Inflammatory macrophage (primary cell): Measurements from ENCODE around the gene USF2.

Source experiments
- DNase-seq, 2 donors: peaks; one replicate each; pipeline ENCODE4 v3.0.0-alpha.2; 2020 to 2022

Gene USF2

DNA sequence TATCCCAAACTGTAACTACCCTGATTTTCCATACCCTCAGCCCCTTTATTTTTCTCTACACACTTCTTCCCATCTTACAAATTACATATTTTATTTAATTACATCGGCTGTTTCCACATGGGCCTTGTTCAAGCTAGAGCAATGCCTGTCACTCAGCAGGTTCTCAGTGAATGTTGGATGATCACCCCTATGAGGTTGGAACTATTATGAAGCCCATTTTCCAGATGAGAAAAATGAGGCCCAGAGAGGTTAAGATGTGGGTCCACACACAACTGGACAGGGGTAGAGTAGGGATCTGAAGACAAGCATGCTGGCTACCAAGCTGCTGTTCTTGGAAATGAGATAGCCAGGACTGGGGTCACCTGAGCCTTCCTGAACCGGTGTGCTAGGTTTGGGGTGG lies 33.2 kb downstream of the USF2 start:
- no peak for DNase-seq

DNA sequence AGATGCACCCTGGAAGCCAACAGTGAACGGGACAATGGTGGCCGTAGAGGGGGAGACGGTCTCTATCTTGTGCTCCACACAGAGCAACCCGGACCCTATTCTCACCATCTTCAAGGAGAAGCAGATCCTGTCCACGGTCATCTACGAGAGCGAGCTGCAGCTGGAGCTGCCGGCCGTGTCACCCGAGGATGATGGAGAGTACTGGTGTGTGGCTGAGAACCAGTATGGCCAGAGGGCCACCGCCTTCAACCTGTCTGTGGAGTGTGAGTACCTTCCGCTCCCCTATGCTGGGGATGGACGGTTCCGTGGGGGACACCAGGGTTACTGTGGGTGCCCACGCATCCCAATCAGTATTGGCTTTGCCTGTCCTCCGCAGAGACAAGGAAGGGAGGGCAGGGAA lies 33.7 kb downstream of the USF2 start:
- no peak for DNase-seq

DNA sequence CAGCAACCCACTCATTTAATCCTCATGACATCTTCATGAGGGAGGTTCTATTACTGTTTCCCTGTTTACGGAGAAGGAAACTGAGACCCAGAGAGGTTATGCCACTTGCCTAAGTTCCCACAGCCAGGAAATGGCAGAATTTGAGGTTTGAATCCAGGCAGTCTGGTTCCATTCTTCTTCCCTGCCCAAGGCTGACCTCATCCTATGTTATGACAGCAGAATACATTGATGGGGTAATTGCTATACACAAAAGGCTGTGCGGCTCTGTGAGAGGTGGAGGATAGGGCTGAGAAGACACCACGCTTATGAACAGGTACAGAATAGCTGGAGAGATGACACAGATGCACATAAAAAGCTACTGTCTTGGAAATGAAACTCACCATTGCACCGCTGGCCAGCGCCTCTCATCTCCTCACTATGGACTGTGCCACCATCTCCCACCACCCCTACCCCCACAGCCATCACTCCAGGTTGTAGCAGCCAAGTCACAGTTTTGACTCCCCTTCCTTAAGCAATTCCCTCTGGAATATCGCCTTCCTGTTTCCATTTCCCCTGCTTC lies 34.7 kb downstream of the USF2 start:
- peak; percentile 34 to 56 for DNase-seq

DNA sequence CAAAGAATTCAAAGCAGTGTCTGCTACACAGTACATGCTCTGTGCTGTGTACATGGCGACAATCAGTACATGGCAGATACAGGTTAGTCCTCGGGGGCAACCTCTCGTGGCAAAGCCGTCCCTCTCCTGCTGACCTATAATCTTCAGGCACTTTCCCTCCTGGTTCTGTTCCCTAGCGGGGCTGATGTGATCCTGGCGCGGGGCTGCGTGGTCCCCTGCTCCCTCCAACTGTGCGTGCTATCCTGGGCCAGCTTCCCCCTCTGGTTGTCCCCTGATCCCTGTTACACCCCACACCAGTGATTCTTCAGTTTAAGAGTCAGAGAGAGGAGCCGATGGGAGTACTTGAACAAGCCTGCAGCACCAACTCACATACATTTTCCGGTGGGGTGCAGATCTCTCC lies 35.3 kb downstream of the USF2 start:
- DNase-seq: no peak

- peak in 1 of 2 donors; percentile 33 for DNase-seq
Measured at GRCh38 chr19:35305181-35305580, 36.4 kb downstream of the USF2 start.

DNA sequence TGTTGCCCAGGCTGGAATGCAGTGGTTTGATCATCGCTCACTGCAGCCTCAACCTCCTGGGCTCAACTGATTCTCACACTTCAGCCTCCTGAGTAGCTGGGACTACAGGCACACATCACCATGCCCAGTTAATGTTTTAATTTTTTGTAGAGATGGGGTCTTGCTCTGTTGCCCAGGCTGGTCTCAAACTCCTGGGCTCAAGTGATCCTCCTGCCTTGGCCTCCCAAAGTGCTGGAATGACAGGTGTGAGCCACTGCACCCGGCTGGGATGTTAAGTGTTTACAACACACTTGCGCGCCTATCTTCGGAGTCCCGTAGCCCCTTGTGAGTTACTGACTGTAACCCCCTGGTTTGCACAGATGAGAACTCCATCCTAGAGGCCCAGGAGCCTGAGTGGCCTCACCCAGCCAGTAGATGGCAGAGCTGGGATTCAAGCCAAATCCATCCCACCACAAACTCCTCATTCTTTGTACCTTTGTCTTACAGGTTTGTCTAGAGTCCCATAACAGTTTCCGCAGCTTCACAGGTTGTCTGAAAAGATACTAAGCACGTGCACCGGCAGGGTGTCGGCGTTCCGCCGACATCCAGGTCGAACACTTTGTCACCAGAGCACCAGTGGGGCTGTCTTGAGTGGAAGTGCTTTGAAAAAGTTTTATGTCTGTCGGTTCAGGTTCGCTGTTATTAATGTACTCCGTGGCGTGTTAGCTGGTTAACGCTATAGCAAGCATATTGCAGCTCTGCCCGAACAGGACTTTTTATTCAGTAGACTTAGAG lies 37.9 kb downstream of the USF2 start:
- no peak for DNase-seq

DNA sequence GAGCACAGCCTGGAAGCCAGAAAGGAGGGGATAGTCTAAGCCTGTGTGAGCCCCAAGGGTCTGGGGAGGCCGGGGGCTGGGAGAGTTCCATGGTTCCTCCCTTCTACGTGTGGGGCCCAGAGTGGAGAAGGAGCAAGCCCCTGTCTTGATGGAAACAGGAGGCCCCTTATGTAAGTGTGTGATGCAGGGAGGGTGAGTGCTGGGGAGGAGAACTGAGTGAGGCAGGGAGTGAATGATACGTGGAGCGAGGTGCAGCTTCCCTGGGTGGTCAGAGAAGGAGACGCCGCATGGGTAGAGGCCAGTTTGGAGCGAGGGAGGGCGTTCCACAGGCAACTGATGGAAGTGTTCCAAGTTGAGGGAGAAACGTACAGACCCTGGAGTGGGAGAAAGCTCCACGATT lies 39.2 kb downstream of the USF2 start:
- DNase-seq: no peak

DNA sequence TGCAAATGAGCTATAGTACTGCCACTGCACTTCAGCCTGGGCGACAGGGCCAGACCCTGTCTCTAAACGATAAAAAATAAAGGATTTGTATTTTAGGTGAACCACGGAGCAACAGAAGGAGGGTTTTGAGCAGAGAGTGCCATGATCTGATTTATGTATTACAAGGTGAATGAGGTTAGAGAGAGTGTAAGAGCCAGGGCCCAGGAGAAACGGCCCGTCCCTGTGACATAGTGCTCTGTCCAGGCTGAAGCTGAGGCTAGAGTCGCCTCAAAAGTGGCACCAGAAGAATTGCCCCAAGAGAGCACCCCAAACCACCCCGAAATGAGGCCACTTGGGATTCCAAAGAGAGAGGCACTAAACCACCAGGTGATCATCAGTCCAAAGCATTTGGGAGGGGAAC lies 40.1 kb downstream of the USF2 start:
- no peak for DNase-seq

- no peak for DNase-seq
Measured at GRCh38 chr19:35309481-35310279, 40.9 kb downstream of the USF2 start.

GRCh38 chr19:35310331-35310730 lies 41.6 kb downstream of the USF2 start:
- no peak for DNase-seq

DNA sequence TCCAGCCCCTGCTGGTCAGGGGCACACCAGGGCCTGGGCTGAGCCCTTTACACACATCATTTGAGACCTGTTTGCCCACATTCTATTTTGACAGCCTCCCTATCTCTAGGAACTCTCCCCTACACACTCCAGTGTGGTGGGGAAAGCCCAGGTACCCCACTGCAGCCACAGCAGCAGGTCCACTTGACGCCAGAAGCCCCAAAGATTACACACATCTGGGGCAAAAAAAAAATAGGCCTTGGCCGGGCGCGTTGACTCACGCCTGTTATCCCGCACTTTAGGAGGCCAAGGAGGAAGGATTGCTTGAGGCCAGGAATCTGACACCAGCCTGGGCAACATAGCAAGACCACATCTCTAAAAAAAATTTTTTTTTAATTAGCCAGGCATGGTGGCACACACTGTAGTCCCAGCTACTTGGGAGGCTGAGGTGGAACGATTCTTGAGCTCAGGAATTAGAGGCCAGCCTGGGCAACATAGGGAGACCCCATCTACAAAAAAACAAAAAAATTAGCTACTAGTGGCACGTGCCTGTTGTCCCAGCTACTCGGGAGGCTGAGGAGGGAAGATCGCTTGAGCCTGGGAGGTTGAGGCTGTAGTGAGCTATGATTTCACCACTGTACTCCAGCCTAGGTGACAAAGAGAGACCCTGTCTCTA lies 42.2 kb downstream of the USF2 start:
- DNase-seq: no peak

- DNase-seq: no peak
Measured at GRCh38 chr19:35311901-35312665, 43.3 kb downstream of the USF2 start.

- no peak for DNase-seq
Measured at GRCh38 chr19:35313587-35313986, 44.8 kb downstream of the USF2 start.

DNA sequence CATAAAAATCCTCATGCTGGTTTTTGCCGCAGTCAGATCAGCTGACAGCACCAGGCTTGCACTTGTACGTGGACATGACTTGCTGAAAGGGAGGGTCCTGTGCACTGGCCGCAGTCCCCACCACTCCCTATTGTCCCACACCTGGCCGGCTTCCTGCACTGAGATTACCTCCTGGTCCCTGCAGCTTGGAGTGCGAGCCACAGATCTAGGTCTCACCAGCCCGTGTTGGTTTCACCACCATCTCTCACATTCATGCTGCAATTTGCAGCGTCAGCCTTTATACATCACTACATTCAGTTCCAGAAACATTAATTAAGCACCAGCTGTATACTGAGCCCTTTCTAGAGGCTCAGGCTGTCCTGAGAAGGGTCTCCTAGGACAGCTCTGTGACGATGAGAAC lies 45.3 kb downstream of the USF2 start:
- no peak for DNase-seq

GRCh38 chr19:35314858-35315470 lies 46.2 kb downstream of the USF2 start:
- no peak for DNase-seq

- no peak for DNase-seq
Measured at GRCh38 chr19:35315883-35316282, 47.1 kb downstream of the USF2 start.

DNA sequence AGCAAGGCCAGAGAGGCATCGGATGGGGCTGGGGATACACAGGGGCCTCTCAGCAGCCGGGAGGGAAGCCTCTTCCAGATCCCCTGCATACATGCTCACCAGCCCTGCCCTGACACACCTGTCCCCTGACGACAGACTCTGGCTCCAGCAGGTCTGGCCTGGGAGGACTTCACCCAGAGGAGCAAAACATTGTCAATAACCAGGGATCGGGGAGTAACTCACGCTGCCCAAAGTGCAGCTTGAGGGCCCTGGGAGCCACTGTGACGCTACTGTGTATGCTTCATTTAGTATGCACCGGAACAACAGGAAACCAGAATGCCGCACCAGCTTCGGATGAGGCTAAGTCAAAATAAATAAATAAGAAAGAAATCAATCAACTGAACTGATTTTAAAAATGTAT lies 47.8 kb downstream of the USF2 start:
- DNase-seq: no peak

- DNase-seq: peak; percentile 84 to 94
Measured at GRCh38 chr19:35317464-35318043, 48.8 kb downstream of the USF2 start.

DNA sequence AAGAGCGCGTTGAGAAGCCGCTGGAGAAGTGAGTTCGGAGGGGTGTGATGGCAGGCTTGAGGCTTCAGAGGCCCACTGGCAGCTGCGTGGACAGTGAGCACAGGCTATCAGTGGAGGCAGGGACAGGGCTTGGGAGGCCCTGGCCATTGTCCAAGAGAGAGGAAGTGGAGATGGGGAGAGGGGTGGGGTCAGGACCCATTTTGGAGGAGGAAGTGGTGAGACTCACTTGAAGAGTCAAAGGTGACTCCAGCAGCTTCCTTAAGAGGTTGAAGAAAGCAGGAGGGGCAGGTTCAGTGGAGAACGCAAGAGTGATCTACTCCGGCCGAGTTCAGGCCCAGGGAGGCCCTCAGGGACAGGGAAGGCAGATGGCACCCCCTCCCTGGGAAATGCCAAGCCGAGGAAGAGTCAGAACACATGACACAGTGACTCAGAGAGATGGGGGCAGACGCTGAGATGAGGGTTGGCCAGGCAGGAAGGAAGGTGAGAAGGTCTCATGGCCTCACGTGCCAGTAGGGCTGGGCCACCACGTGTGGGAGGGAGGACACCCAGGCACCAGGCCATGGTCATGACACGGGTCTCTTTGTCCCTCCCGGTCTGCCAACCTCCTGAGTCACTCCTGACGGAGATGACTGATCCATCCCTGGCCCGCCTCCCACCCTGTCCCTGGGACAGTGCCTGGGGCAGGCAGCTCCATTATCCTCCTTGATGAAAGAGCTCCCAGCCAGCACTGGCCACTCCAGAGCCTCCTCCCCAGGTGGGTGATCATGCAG lies 50.1 kb downstream of the USF2 start:
- peak; percentile 96 to 99 for DNase-seq

DNA sequence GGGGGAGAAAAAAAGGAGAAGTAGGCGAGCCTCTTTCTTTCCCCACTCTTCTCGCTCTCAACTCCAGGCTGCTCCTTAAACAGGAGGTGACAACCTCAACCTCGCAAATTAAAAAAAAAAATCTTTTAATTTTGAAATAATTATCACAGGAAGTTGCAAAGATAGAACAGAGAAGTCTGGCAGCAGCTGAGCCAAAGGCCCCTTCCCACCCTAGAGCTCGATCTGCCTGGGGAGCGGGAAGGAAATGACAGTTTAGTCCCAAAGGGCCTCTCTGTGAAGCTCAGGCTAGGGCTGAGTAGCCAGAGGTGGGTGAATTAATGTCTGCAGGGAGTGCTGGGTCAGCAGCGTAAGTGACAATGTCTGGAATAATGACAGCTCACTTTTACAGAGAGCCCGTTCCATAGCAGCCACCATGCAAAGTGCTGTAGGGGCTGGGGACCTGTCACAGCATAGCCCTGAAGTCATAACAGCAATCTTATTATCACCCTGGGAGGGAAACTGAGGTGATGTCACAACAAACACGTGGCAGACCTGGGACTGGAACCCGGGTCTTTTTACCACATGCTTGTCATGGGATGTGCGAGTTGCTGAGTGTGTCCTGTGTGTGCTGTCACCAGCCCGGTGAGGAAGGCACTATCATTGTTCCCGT lies 51.4 kb downstream of the USF2 start:
- DNase-seq: peak; percentile 75 to 89
